Prostate gland (tissue), 2 donors: Measurements from ENCODE around the gene C10orf105. TPM values are rescaled to one million over a fixed set of nuclear protein-coding genes. Genes with fewer than 3 reads are reported as not detected.

Experiments used
- DNase-seq: peaks from one replicate; pipeline ENCODE4 v3.0.0-alpha.2; 2019; ENCODE audit warnings: low spot score
- H3K27ac ChIP-seq, 2 donors: fragments of 200-600 bp; sonication (generic); 2 replicates each; pipeline ENCODE4 v1.5.1; 2017 to 2019
- H3K27me3 ChIP-seq: fragments of 200-600 bp; sonication (generic); replicated peaks from 2 replicates; pipeline ENCODE4 v1.5.1; 2019; ENCODE audit not compliant: insufficient read depth
- H3K36me3 ChIP-seq, 2 donors: fragments of 200-600 bp; sonication (generic); 1 replicate in 1 of 2; 2 replicates in 1 of 2; pipeline versions ENCODE4 v1.5.1 to v1.8.1; 2017 to 2019
- H3K4me1 ChIP-seq: fragments of 200-600 bp; sonication (generic); replicated peaks from 2 replicates; pipeline ENCODE4 v1.5.1; 2019
- H3K4me3 ChIP-seq, 2 donors: fragments of 200-600 bp; sonication (generic); 2 replicates each; pipeline ENCODE4 v1.5.1; 2017 to 2019
- H3K9me3 ChIP-seq: fragments of 200-600 bp; sonication (generic); 2 replicates; pipeline ENCODE4 v1.5.1; 2017
- CTCF ChIP-seq, 4 experiments: fragments of 200-600 bp in 2 of 4; fragments of 450-650 bp in 2 of 4; sonication (generic) in 2 of 4; IDR thresholded peaks; 1 replicate in 3 of 4; 2 replicates in 1 of 4; pipeline ENCODE4 v1.5.1; 2016 to 2019; ENCODE audit warnings: antibody characterized with exemption in 4 of 4, mild to moderate bottlenecking in 2 of 4, moderate library complexity in 2 of 4
- POLR2A ChIP-seq: fragments of 450-650 bp; IDR thresholded peaks from one replicate; pipeline ENCODE4 v1.6.1; 2016; ENCODE audit warnings: antibody characterized with exemption, mild to moderate bottlenecking
- POLR2AphosphoS5 ChIP-seq: sonication (generic); formaldehyde crosslinking; IDR thresholded peaks from one replicate; pipeline ENCODE4 v1.6.1; 2017; ENCODE audit warnings: antibody characterized with exemption
- WGBS: methylation state at CpG from one replicate; pipeline ENCODE4 v1.1.5; 2018; 5-methylcytosine and 5-hydroxymethylcytosine counted together
- intact Hi-C: fragments of 100-400 bp; cut with DNase I; formaldehyde crosslinking; loops from one replicate; pipeline ENCODE4 v1.14.2; 2022
- total RNA-seq, 2 donors: library from RNA; depleted of rRNA; stranded (reverse); fragments of >200 nt; gene quantifications; one replicate each; pipeline ENCODE4 v1.1.0, GENCODE V29; 2016

C10orf105 gene
- total RNA-seq, 2 donors from 2014 or later: 0.11 TPM; not detected in 1

DNA sequence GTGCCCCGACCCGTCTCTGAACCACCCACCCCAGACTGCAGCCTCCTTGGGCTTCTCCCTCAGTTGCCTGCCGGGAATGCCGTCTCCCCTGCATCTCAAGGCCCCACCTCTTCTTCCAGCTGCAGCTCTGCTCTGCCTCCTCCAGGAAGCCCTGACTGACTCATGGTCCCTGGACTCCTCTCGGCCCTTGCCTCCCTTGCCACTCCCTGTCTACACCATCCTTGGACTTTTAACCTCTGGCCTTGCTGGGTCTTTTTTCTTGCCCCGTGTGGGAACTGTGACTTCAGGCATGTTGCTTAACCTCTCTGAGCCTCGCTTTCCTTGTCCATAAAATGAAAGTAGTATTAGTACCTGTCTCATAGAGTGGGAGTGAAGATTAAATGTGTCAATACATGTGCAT lies 56.3 kb downstream of the C10orf105 start:
- no peaks in the 10 kb centered on the region for H3K9me3 ChIP-seq
- TF ChIP-seq POLR2AphosphoS5: no peak
- TF ChIP-seq POLR2A: no peak
- TF ChIP-seq CTCF (IDR thresholded peaks at IDR 0.05): no peak
- H3K27me3 ChIP-seq: no peaks in the 10 kb centered on the region
- H3K36me3 ChIP-seq: no peaks in the 10 kb centered on the region
- peaks cover 2% of the 10 kb centered on the region for H3K4me1 ChIP-seq
- WGBS: 93% methylated on average over 7 of the region's 7 CpGs
- no peak overlapping the region for H3K4me3 ChIP-seq
- no peak for DNase-seq
- intact Hi-C loops: no loop called here
- no peak overlapping the region for H3K27ac ChIP-seq

DNA sequence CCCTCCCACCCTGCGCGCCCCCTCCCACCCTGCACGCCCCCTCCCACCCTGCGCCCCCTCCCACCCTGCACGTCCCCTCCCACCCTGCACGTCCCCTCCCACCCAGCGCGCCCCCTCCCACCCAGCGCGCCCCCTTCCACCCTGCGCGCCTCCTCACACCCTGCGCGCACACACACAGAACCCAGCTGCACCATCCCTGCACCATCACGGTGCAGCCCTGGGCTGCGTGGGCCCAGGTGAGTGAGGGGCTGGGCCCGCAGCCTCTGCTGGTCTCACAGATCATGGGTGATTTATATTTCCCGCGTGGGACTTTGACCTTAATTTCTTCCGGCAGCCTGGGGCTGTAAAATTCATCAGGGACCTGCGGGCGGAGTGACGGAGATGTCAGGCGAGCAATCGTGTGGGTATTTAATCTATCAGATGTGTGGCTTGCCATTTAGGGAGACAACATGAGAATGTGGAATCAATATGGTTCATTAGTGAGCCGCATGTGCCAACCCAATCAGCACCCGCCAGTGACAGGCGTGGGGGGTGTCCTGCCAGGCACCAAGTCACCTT lies 57.7 kb downstream of the C10orf105 start:
- Histone ChIP-seq H3K27ac (no peak overlapping the region), H3K4me3 (no peak overlapping the region), H3K36me3 (no peaks in the 10 kb centered on the region), H3K27me3 (no peaks in the 10 kb centered on the region), H3K9me3 (no peaks in the 10 kb centered on the region), H3K4me1 (peaks cover 2% of the 10 kb centered on the region)
- WGBS: 88% methylated on average over 19 of the region's 28 CpGs
- no peak for DNase-seq
- intact Hi-C loops: no loop called here
- TF ChIP-seq POLR2AphosphoS5: no peak
- no peak for TF ChIP-seq POLR2A
- TF ChIP-seq CTCF (IDR thresholded peaks at IDR 0.05): no peak

Other genes starting within 250 kb of the C10orf105 start
- 10 to 100 TPM; 23.1 to 40.2 TPM for gene VSIR, start 53.7 kb upstream of the C10orf105 start, total RNA-seq
- gene PSAP, start 131.5 kb upstream of the C10orf105 start, total RNA-seq: 1,000 to 10,000 TPM; 1,144 to 1,344 TPM
- gene CHST3, start 244.6 kb upstream of the C10orf105 start, total RNA-seq: 100 to 1,000 TPM in 1 of 2 donors, 10 to 100 TPM in 1; 16.5 to 197 TPM